Measurements from ENCODE around the gene CPSF6.

- TF ChIP-seq POLR2A (IDR thresholded peaks at IDR 0.05; ENCODE audit: low read depth, low read length) (no peak), POLR2AphosphoS5 (IDR thresholded peaks at IDR 0.05; ENCODE audit: insufficient read depth, low read depth, low read length) (no peak), EZH2 (IDR thresholded peaks at IDR 0.05; ENCODE audit: borderline replicate concordance, low read depth, low read length, severe bottlenecking) (no peak), MYC (IDR thresholded peaks at IDR 0.05; ENCODE audit: low read depth, low read length) (no peak)
- TF ChIP-seq, protein P1, sequence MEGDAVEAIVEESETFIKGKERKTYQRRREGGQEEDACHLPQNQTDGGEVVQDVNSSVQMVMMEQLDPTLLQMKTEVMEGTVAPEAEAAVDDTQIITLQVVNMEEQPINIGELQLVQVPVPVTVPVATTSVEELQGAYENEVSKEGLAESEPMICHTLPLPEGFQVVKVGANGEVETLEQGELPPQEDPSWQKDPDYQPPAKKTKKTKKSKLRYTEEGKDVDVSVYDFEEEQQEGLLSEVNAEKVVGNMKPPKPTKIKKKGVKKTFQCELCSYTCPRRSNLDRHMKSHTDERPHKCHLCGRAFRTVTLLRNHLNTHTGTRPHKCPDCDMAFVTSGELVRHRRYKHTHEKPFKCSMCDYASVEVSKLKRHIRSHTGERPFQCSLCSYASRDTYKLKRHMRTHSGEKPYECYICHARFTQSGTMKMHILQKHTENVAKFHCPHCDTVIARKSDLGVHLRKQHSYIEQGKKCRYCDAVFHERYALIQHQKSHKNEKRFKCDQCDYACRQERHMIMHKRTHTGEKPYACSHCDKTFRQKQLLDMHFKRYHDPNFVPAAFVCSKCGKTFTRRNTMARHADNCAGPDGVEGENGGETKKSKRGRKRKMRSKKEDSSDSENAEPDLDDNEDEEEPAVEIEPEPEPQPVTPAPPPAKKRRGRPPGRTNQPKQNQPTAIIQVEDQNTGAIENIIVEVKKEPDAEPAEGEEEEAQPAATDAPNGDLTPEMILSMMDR (IDR thresholded peaks at IDR 0.05; ENCODE audit: extremely low read depth in 1 of 2, insufficient read depth in 1 of 2, low read depth in 1 of 2, low read length in 2 of 2), result peak in 1 of 2 donors; percentile 18
Observed at GRCh38 chr12:69284131-69284530, 44.8 kb downstream of the CPSF6 start.

Data from endothelial cell of umbilical vein (primary cell).